Measurements from ENCODE around the gene TNPO2.

The TNPO2 gene

DNA sequence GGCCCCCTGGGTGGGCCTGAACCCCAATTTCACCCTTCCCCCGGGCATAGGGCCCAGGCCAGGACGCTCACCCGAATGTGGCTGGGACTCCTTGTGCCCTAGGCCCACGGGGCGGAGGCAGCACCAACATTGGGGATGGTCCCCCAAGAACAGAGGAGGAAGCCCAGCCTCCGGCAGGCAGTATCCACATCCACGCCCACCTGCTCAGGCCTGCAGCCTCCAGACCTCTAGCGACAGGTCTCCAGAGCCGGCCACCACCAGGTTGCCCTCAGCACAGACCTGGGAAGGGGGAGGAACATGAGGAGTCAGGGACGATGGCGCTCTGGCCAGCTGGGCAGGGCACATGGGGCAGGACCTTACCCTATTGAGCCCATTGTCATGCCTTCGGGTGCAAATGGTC lies 34.7 kb downstream of the TNPO2 start:
- no peak overlapping the region for H3K9ac ChIP-seq (ENCODE audit: low read depth, low read length)
- H3K4me1 ChIP-seq (ENCODE audit: insufficient read depth, low read length): no peaks in the 10 kb centered on the region

DNA sequence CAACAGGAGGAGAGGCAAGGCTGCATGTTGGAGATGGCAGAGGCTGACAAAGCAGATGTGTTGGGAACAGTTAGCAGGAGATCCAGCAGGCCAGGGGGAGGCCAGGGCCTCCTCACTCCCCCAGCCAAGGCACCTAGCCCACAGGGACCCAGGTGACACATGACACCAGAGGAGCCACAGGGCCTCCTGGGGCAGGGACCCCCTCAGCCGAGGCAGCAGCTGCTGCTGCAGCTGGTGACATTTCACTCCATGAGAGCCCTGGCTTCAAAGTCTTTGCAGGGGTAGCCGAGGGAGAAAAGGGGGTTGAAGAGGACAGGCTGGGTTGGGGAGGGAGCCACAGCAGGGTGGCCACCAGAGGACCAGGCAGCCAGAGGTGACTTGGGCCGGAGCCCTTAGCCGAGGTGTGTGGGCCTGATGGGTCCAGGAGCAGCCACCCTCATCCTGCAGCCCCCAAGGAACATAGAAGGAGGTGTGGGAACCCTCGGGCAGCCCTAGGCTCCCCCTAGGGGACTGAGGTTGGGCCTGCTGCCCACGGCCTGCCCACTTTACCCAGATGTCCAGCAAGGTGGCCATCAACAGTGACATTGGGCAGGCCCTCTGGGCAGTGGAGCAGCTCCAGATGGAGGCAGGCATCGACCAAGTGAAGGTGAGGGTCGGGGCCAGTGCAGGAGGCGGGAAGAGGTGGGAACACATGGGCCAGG lies 36.1 kb downstream of the TNPO2 start, which contains the start of gene GNG14:
Gene GNG14 (plus strand): TSS at position 503 of the 701 bp plus-strand sequence. CDS start 51 bp downstream, at position 554.
- no peaks in the 10 kb centered on the region for H3K9me3 ChIP-seq (ENCODE audit: insufficient read depth, low read length, severe bottlenecking)
- no peaks in the 10 kb centered on the region for H3K27me3 ChIP-seq (ENCODE audit: insufficient read depth, low read length, poor library complexity)
- TF ChIP-seq, protein P1, sequence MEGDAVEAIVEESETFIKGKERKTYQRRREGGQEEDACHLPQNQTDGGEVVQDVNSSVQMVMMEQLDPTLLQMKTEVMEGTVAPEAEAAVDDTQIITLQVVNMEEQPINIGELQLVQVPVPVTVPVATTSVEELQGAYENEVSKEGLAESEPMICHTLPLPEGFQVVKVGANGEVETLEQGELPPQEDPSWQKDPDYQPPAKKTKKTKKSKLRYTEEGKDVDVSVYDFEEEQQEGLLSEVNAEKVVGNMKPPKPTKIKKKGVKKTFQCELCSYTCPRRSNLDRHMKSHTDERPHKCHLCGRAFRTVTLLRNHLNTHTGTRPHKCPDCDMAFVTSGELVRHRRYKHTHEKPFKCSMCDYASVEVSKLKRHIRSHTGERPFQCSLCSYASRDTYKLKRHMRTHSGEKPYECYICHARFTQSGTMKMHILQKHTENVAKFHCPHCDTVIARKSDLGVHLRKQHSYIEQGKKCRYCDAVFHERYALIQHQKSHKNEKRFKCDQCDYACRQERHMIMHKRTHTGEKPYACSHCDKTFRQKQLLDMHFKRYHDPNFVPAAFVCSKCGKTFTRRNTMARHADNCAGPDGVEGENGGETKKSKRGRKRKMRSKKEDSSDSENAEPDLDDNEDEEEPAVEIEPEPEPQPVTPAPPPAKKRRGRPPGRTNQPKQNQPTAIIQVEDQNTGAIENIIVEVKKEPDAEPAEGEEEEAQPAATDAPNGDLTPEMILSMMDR (IDR thresholded peaks at IDR 0.05; ENCODE audit: borderline replicate concordance, extremely low read depth, low read length, poor library complexity, severe bottlenecking): no peak
- no peak for TF ChIP-seq EZH2 (IDR thresholded peaks at IDR 0.05; ENCODE audit: borderline replicate concordance, low read depth, low read length, severe bottlenecking)
- no peaks in the 10 kb centered on the region; the same call in 1 of the 2 replicates for H4K20me1 ChIP-seq (ENCODE audit: insufficient read depth, low read length)
- DNase-seq (no peak), ATAC-seq (ENCODE audit: insufficient read depth, low read depth) (no peak)
- peaks cover 16% of the 10 kb centered on the region for H3K36me3 ChIP-seq (ENCODE audit: insufficient read depth, low read length)
- H3K4me2 ChIP-seq (ENCODE audit: insufficient read depth, low read length): no peak within 1 kb of the TSS
- peaks cover 3% of the 10 kb centered on the region for H3K4me1 ChIP-seq (ENCODE audit: insufficient read depth, low read length)
- H3K9ac ChIP-seq (ENCODE audit: low read depth, low read length): no peak within 1 kb of the TSS
- H2AFZ ChIP-seq (ENCODE audit: low read depth, low read length): no peak within 1 kb of the TSS
- no peaks in the 10 kb centered on the region for H3K79me2 ChIP-seq (ENCODE audit: insufficient read depth, low read length)
- no peak within 1 kb of the TSS for H3K27ac ChIP-seq (ENCODE audit: low read length)
- H3K4me3 ChIP-seq (ENCODE audit: low read depth in 1 of 2, low read length in 2 of 2): no peak within 1 kb of the TSS

More for the DNA sequence above, 34.7 kb downstream of the TNPO2 start:
- Histone ChIP-seq H4K20me1 (ENCODE audit: insufficient read depth, low read length) (no peaks in the 10 kb centered on the region; the same call in 1 of the 2 replicates), H3K9me3 (ENCODE audit: insufficient read depth, low read length, severe bottlenecking) (no peaks in the 10 kb centered on the region), H3K79me2 (ENCODE audit: insufficient read depth, low read length) (no peaks in the 10 kb centered on the region), H3K27me3 (ENCODE audit: insufficient read depth, low read length, poor library complexity) (no peaks in the 10 kb centered on the region), H3K27ac (ENCODE audit: low read length) (no peak overlapping the region), H3K4me2 (ENCODE audit: insufficient read depth, low read length) (no peak overlapping the region), H2AFZ (ENCODE audit: low read depth, low read length) (no peak overlapping the region), H3K4me3 (ENCODE audit: low read depth in 1 of 2, low read length in 2 of 2) (no peak overlapping the region), H3K36me3 (ENCODE audit: insufficient read depth, low read length) (peaks cover 21% of the 10 kb centered on the region)
- DNase-seq: no peak
- no peak for ATAC-seq (ENCODE audit: insufficient read depth, low read depth)
- TF ChIP-seq EZH2 (IDR thresholded peaks at IDR 0.05; ENCODE audit: borderline replicate concordance, low read depth, low read length, severe bottlenecking): no peak
- TF ChIP-seq, protein P1 (IDR thresholded peaks at IDR 0.05; ENCODE audit: borderline replicate concordance, extremely low read depth, low read length, poor library complexity, severe bottlenecking): no peak

DNA sequence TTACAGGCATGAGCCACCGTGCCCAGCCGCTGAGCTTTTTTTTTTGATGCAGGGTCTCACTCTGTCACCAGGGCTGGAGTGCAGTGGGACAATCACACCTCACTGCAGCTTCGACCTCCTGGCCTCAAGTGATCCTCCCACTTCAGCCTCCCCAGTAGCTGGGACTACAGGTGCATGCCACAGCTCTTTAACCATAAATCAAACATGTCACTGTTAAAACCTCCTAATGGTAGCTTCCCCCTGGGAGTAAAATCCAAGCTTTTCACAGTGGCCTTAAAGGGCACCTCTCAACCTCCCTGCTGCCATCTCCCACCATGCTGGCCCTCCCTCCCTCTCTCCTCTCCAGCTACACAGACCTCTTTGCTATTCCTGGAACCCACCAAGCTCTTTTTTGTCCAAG lies 37.9 kb downstream of the TNPO2 start:
- TF ChIP-seq, protein P1 (IDR thresholded peaks at IDR 0.05; ENCODE audit: borderline replicate concordance, extremely low read depth, low read length, poor library complexity, severe bottlenecking): no peak
- TF ChIP-seq EZH2 (IDR thresholded peaks at IDR 0.05; ENCODE audit: borderline replicate concordance, low read depth, low read length, severe bottlenecking): no peak
- Histone ChIP-seq H3K27me3 (ENCODE audit: insufficient read depth, low read length, poor library complexity) (no peaks in the 10 kb centered on the region), H3K9ac (ENCODE audit: low read depth, low read length) (no peak overlapping the region), H3K4me3 (ENCODE audit: low read depth in 1 of 2, low read length in 2 of 2) (no peak overlapping the region), H3K79me2 (ENCODE audit: insufficient read depth, low read length) (peaks cover 3% of the 10 kb centered on the region), H3K27ac (ENCODE audit: low read length) (no peak overlapping the region), H4K20me1 (ENCODE audit: insufficient read depth, low read length) (no peaks in the 10 kb centered on the region; the same call in 1 of the 2 replicates), H3K9me3 (ENCODE audit: insufficient read depth, low read length, severe bottlenecking) (no peaks in the 10 kb centered on the region), H3K4me1 (ENCODE audit: insufficient read depth, low read length) (peaks cover 14% of the 10 kb centered on the region), H3K4me2 (ENCODE audit: insufficient read depth, low read length) (no peak overlapping the region), H3K36me3 (ENCODE audit: insufficient read depth, low read length) (peaks cover 16% of the 10 kb centered on the region), H2AFZ (ENCODE audit: low read depth, low read length) (no peak overlapping the region)
- DNase-seq (no peak), ATAC-seq (ENCODE audit: insufficient read depth, low read depth) (no peak)

Measured in DND-41 (cell line).